ENCODE results near the gene DYNC2I2.

DYNC2I2 gene

DNA sequence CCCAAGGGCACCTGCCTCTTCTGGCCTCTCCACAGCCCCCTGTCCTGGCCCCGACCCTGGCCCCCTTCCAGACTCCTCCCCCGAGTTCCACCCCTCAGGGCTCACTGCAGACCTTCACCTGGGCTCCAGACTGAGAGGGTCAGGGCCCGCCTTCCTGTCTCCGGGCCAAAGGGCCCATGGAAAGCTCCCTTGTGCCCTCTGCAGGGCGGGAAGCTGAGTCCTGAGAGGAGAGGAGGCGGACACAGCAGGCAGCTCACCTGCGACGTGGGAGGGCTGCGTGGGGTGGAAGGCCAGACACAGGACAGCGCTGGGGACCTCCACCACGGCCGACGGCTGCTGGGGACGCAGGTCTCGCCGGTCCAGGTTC, 20.6 kb downstream of the DYNC2I2 start:
- TF ChIP-seq, protein P1, sequence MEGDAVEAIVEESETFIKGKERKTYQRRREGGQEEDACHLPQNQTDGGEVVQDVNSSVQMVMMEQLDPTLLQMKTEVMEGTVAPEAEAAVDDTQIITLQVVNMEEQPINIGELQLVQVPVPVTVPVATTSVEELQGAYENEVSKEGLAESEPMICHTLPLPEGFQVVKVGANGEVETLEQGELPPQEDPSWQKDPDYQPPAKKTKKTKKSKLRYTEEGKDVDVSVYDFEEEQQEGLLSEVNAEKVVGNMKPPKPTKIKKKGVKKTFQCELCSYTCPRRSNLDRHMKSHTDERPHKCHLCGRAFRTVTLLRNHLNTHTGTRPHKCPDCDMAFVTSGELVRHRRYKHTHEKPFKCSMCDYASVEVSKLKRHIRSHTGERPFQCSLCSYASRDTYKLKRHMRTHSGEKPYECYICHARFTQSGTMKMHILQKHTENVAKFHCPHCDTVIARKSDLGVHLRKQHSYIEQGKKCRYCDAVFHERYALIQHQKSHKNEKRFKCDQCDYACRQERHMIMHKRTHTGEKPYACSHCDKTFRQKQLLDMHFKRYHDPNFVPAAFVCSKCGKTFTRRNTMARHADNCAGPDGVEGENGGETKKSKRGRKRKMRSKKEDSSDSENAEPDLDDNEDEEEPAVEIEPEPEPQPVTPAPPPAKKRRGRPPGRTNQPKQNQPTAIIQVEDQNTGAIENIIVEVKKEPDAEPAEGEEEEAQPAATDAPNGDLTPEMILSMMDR (IDR thresholded peaks at IDR 0.05; ENCODE audit: low read depth, low read length) = 0 out of 2 replicates have a peak, but pooled peaks have one; percentile 16
- Histone ChIP-seq H3K4me3 (ENCODE audit: low read depth, low read length) (no peak overlapping the region), H3K36me3 (peaks cover 94% of the 10 kb centered on the region), H3K27me3 (ENCODE audit: insufficient read depth, low read depth, severe bottlenecking) (no peaks in the 10 kb centered on the region), H3K27ac (0 out of 2 replicates have a peak overlapping the region, but pooled peaks have one; percentile 10), H3K9me3 (ENCODE audit: severe bottlenecking) (no peaks in the 10 kb centered on the region)
- peak; percentile 49 for DNase-seq

DNA sequence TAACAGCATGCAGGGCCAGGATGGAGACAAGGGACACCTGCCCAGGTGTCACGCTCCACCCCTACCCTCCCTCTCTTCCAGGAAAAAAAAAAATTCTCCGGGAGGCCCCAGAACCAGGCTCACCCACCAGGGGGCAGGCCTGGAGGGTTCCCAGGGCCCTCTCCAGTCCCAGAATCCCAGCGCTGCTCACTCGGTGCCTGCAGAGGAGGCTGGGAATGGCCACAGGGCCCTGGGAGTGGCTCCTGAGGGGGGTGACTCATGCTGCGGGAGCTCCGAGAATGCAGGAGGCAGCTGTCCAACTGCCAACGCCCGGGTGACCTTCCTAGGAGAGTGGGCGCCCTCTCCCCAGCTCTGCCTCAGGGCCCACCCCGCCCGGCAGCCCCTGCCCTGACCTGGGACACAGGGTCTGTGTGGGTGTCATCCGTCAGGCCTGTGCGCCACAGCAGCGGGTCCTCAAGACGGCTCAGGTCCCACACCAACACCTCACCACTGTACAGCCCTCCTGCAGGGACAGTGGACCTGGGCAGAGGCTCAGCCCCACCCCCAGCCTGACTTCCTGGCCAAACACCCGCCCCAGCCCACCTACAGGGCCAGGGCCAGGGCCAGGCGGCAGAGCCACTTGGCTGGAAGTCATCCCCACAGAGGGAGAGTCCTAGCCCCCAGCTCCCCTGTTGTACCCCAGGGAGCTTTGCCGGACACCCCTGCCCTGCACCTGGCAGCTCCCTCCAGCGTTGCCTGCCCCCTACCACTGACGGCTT, 21.2 kb downstream of the DYNC2I2 start:
- Histone ChIP-seq H3K27ac (no peak overlapping the region), H3K36me3 (peaks cover 95% of the 10 kb centered on the region), H3K27me3 (ENCODE audit: insufficient read depth, low read depth, severe bottlenecking) (no peaks in the 10 kb centered on the region), H3K9me3 (ENCODE audit: severe bottlenecking) (no peaks in the 10 kb centered on the region), H3K4me3 (ENCODE audit: low read depth, low read length) (no peak overlapping the region)
- DNase-seq = peak; percentile 80
- TF ChIP-seq, protein P1 (IDR thresholded peaks at IDR 0.05; ENCODE audit: low read depth, low read length) = peak; percentile 71

DNA sequence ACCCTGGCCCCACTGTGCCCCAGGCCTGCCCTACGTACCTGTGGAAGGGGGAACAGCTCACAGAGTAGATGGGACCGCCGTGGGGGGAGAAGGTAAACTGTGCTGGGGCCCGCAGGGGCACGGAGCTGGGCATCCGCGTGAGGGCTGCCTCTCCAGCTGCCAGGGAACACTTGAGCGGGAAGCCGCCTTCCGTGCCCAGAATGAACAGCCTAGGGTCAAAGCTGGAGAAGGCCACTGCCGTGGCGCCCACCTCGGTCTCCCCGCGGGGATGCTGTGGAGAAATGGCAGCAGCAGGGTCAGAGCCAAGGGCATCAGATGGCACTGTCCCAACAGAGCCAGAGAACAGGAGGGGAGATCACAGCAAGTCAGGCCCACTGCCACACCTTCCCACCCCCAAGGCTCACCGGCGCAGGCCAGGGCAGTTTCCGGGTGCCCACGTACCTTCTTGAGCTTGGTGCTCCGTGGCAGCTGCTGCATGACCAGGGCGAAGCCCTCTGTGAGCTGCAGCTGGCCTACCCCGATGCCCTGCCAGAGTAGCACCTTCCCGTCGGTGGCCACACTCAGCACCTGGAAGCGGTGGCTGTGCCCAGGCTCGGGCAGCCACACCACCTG, 21.9 kb downstream of the DYNC2I2 start:
- TF ChIP-seq, protein P1 (IDR thresholded peaks at IDR 0.05; ENCODE audit: low read depth, low read length) = no peak
- Histone ChIP-seq H3K27me3 (ENCODE audit: insufficient read depth, low read depth, severe bottlenecking) (no peaks in the 10 kb centered on the region), H3K4me3 (ENCODE audit: low read depth, low read length) (no peak overlapping the region), H3K27ac (no peak overlapping the region; the same call in 1 of the 2 replicates), H3K36me3 (peaks cover 97% of the 10 kb centered on the region), H3K9me3 (ENCODE audit: severe bottlenecking) (no peaks in the 10 kb centered on the region)
- DNase-seq = no peak

DNA sequence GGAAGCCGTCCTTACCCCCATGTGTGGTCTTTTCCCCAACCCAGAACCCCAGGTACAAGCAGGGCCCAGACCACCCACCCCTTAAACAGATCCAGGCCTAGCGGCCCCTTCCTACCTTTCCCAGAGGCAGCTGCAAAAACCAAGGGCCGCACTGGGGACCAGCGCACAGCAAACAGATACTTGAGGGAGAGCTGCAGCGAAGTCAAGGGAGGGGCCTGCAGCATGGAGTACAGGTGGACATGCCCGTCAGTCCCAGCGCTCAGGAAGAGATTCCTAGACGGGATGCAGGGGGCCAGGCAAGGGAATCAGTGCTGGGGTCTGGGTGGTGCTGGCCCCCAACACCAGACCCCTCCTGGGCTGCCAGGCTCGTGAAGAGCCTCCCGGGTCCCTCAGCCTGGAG, 22.5 kb downstream of the DYNC2I2 start:
- DNase-seq = no peak
- H3K36me3 ChIP-seq = peaks cover 97% of the 10 kb centered on the region
- no peak overlapping the region for H3K27ac ChIP-seq
- H3K27me3 ChIP-seq (ENCODE audit: insufficient read depth, low read depth, severe bottlenecking) = no peaks in the 10 kb centered on the region
- H3K4me3 ChIP-seq (ENCODE audit: low read depth, low read length) = no peak overlapping the region
- H3K9me3 ChIP-seq (ENCODE audit: severe bottlenecking) = no peaks in the 10 kb centered on the region
- TF ChIP-seq, protein P1 (IDR thresholded peaks at IDR 0.05; ENCODE audit: low read depth, low read length) = no peak

DNA sequence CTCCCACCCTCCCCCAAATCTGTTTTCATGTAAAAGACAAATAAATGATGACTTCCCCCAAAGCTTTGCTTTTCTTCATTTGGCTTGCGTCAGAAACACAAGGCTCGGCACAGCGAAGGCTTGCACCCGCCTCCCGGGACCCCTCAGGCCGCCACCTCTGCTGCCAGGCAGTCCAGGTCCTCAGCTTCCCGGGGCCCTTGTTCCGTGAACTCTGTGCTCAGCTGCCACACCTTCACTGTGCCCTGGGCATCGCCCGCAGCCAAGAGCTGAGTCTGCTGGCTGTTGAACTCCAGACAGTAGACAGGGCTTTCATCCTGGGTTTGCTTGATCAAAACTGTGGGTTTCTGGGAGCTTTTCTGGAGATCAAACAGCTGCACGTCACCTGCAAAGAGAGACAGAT, 23.0 kb downstream of the DYNC2I2 start:
- Histone ChIP-seq H3K9me3 (ENCODE audit: severe bottlenecking) (no peaks in the 10 kb centered on the region), H3K4me3 (ENCODE audit: low read depth, low read length) (no peak overlapping the region), H3K27me3 (ENCODE audit: insufficient read depth, low read depth, severe bottlenecking) (no peaks in the 10 kb centered on the region), H3K36me3 (peaks cover 97% of the 10 kb centered on the region), H3K27ac (no peak overlapping the region; the same call in 1 of the 2 replicates)
- DNase-seq = no peak
- TF ChIP-seq, protein P1 (IDR thresholded peaks at IDR 0.05; ENCODE audit: low read depth, low read length) = no peak
